GM23338 (cell line): ENCODE data around the gene CARHSP1.

Experiments used
- EZH2 ChIP-seq: fragments of 200-600 bp; sonication (generic); IDR thresholded peaks from one replicate; pipeline ENCODE4 v1.8.0; 2017; ENCODE audit warnings: antibody characterized with exemption, mild to moderate bottlenecking, low read depth; ENCODE audit not compliant: unreplicated experiment
- JUNB ChIP-seq: IDR thresholded peaks from one replicate; pipeline ENCODE4 v1.6.1; 2016; ENCODE audit warnings: antibody characterized with exemption; ENCODE audit not compliant: unreplicated experiment
- POLR2AphosphoS5 ChIP-seq: IDR thresholded peaks from 2 replicates; pipeline ENCODE4 v1.6.1; 2016; ENCODE audit warnings: antibody characterized with exemption, low read depth
- TF ChIP-seq, protein P1 (sequence below), 2 experiments: fragments of 200-600 bp in 1 of 2; sonication (generic) in 1 of 2; conservative IDR thresholded peaks; 2 replicates each; pipeline versions ENCODE4 v1.5.1 to v1.6.1; 2016 to 2017; ENCODE audit warnings: antibody characterized with exemption in 2 of 2, low read depth in 2 of 2, mild to moderate bottlenecking in 2 of 2, moderate library complexity in 1 of 2
- TF ChIP-seq, protein P2 (sequence below): IDR thresholded peaks from one replicate; pipeline ENCODE4 v1.6.1; 2018; ENCODE audit warnings: antibody characterized with exemption; ENCODE audit not compliant: unreplicated experiment
- TF ChIP-seq, protein P3 (sequence below): IDR thresholded peaks from 2 replicates; pipeline ENCODE4 v1.6.1; 2016; ENCODE audit warnings: antibody characterized with exemption

DNA sequence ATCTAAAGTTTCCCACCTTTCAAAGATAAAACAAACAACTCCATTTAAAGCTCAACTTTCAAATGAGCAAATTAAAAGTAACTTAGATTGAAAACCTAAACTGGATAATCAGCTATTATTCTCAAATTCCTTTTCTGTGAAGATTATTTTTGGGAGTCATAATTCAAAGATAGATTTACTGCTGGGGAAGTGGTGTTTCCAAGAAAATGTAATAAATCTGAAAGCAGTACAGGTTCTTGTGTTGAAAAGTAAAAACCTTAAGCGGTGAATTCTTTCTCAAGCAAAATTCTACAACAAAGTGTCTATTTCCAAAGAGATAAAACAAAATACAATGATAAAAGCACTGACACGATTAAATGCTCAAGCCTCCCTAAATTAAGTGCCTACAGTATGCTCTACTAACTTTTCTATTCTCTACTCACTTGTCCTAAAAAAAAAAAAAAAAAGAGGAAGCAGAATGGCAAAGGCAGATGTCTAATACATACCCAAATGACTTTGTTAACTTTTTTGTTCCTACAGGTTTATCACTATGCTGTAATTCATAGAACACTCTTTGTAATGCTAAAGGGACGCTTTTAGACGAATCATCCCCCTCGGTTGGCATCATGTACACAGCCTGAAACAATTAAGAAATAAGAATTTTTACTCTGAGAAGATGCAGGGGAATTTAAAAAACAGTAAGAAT lies 47.9 kb upstream of the CARHSP1 start:
- TF ChIP-seq, protein P1, sequence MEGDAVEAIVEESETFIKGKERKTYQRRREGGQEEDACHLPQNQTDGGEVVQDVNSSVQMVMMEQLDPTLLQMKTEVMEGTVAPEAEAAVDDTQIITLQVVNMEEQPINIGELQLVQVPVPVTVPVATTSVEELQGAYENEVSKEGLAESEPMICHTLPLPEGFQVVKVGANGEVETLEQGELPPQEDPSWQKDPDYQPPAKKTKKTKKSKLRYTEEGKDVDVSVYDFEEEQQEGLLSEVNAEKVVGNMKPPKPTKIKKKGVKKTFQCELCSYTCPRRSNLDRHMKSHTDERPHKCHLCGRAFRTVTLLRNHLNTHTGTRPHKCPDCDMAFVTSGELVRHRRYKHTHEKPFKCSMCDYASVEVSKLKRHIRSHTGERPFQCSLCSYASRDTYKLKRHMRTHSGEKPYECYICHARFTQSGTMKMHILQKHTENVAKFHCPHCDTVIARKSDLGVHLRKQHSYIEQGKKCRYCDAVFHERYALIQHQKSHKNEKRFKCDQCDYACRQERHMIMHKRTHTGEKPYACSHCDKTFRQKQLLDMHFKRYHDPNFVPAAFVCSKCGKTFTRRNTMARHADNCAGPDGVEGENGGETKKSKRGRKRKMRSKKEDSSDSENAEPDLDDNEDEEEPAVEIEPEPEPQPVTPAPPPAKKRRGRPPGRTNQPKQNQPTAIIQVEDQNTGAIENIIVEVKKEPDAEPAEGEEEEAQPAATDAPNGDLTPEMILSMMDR (conservative IDR thresholded peaks at IDR 0.05; ENCODE audit: low read depth in 2 of 2), result no peak
- TF ChIP-seq, protein P2, sequence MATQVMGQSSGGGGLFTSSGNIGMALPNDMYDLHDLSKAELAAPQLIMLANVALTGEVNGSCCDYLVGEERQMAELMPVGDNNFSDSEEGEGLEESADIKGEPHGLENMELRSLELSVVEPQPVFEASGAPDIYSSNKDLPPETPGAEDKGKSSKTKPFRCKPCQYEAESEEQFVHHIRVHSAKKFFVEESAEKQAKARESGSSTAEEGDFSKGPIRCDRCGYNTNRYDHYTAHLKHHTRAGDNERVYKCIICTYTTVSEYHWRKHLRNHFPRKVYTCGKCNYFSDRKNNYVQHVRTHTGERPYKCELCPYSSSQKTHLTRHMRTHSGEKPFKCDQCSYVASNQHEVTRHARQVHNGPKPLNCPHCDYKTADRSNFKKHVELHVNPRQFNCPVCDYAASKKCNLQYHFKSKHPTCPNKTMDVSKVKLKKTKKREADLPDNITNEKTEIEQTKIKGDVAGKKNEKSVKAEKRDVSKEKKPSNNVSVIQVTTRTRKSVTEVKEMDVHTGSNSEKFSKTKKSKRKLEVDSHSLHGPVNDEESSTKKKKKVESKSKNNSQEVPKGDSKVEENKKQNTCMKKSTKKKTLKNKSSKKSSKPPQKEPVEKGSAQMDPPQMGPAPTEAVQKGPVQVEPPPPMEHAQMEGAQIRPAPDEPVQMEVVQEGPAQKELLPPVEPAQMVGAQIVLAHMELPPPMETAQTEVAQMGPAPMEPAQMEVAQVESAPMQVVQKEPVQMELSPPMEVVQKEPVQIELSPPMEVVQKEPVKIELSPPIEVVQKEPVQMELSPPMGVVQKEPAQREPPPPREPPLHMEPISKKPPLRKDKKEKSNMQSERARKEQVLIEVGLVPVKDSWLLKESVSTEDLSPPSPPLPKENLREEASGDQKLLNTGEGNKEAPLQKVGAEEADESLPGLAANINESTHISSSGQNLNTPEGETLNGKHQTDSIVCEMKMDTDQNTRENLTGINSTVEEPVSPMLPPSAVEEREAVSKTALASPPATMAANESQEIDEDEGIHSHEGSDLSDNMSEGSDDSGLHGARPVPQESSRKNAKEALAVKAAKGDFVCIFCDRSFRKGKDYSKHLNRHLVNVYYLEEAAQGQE, result no peak
- TF ChIP-seq EZH2 (no peak), JUNB (no peak), POLR2AphosphoS5 (no peak)
- TF ChIP-seq, protein P3, sequence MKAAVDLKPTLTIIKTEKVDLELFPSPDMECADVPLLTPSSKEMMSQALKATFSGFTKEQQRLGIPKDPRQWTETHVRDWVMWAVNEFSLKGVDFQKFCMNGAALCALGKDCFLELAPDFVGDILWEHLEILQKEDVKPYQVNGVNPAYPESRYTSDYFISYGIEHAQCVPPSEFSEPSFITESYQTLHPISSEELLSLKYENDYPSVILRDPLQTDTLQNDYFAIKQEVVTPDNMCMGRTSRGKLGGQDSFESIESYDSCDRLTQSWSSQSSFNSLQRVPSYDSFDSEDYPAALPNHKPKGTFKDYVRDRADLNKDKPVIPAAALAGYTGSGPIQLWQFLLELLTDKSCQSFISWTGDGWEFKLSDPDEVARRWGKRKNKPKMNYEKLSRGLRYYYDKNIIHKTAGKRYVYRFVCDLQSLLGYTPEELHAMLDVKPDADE, result no peak
